GM12878 (cell line): ENCODE results near the gene CCDC88C. TPM values are rescaled to one million over a fixed set of nuclear protein-coding genes. Genes with fewer than 3 reads are reported as not detected.

Experiments used
- ATAC-seq: fragments of 200-7000 bp; cut with Tn5 transposase; 3 replicates; pipeline ENCODE4 v1.9.1; 2020; ENCODE audit warnings: mild to moderate bottlenecking, moderate library complexity
- BruUV-seq: library from RNA; stranded (reverse); fragments of 400-500 nt; replicated peaks from 2 replicates; lab custom pipeline; 2021; lab: Mats Ljungman, UMichigan
- CTCF ChIA-PET: fragments of 300-600 bp; sonication (Branson Sonifier 250); formaldehyde crosslinking; extraction: SDS; loops from one replicate; lab custom pipeline; 2021; ENCODE audit warnings: inconsistent platforms; lab: Yijun Ruan, JAX
- POLR2A ChIA-PET: fragments of 350-600 bp; formaldehyde crosslinking; extraction: SDS; loops from one replicate; lab custom pipeline; 2021; ENCODE audit warnings: inconsistent platforms; lab: Charles Lee
- RAD21 ChIA-PET: fragments of 300-600 bp; sonication (Branson Sonifier 250); formaldehyde crosslinking; loops from one replicate; lab custom pipeline; 2023; ENCODE audit warnings: antibody characterized with exemption; ENCODE audit not compliant: unreplicated experiment; lab: Charles Lee
- SMC1A ChIA-PET: fragments of 300-600 bp; sonication (Branson Sonifier 250); formaldehyde crosslinking; loops from one replicate; lab custom pipeline; 2023; ENCODE audit not compliant: unreplicated experiment, uncharacterized antibody; lab: Charles Lee
- DNase-seq: peaks from one replicate; pipeline ENCODE4 v3.0.0-alpha.2; 2011; ENCODE audit warnings: low read depth, low spot score
- FAIRE-seq: peaks from 3 replicates; lab custom pipeline; 2011; peaks lifted over from hg19 to GRCh38; lab: Jason Lieb, UNC
- H2AFZ ChIP-seq: 2 replicates; pipeline ENCODE4 v1.6.0; 2011; ENCODE audit warnings: low read depth, low read length, control low read depth; ENCODE audit not compliant: control insufficient read depth
- H3K27ac ChIP-seq: 2 replicates; pipeline ENCODE4 v1.5.1; 2011; ENCODE audit warnings: control low read depth; ENCODE audit not compliant: control insufficient read depth, insufficient read depth
- H3K27me3 ChIP-seq, 2 experiments: replicated peaks in 1 of 2; 2 replicates each; pipeline versions ENCODE4 v1.6.0 to v1.6.1; 2011; ENCODE audit warnings: low read length in 1 of 2; ENCODE audit not compliant: control insufficient read depth in 2 of 2, insufficient read depth in 2 of 2
- H3K36me3 ChIP-seq, 2 experiments: 2 replicates each; pipeline ENCODE4 v1.5.1; 2011; ENCODE audit warnings: low read length in 1 of 2; ENCODE audit not compliant: control insufficient read depth in 2 of 2, insufficient read depth in 2 of 2
- H3K4me1 ChIP-seq: 2 replicates; pipeline ENCODE4 v1.6.1; 2011; ENCODE audit warnings: mild to moderate bottlenecking, low read length, moderate library complexity, mixed read lengths; ENCODE audit not compliant: control insufficient read depth, insufficient read depth
- H3K4me2 ChIP-seq: 2 replicates; pipeline ENCODE4 v1.6.0; 2011; ENCODE audit warnings: control low read depth; ENCODE audit not compliant: control insufficient read depth, insufficient read depth
- H3K4me3 ChIP-seq: fragments of 200-600 bp; sonication (generic); 2 replicates; pipeline ENCODE4 v1.5.1; 2016
- H3K79me2 ChIP-seq: 2 replicates; pipeline ENCODE4 v1.6.0; 2011; ENCODE audit warnings: low read length; ENCODE audit not compliant: control insufficient read depth, insufficient read depth
- H3K9ac ChIP-seq: 2 replicates; pipeline ENCODE4 v1.8.0; 2011; ENCODE audit warnings: low read length, control low read depth, mixed read lengths; ENCODE audit not compliant: control insufficient read depth, insufficient read depth
- H3K9me3 ChIP-seq: replicated peaks from 3 replicates; pipeline ENCODE4 v1.5.1; 2011; ENCODE audit warnings: mild to moderate bottlenecking, low read length; ENCODE audit not compliant: control insufficient read depth, insufficient read depth
- H4K20me1 ChIP-seq: 2 replicates; pipeline ENCODE4 v1.6.0; 2011; ENCODE audit not compliant: control insufficient read depth, insufficient read depth
- BHLHE40 ChIP-seq, 2 experiments: fragments of 450-650 bp in 1 of 2; IDR thresholded peaks; 2 replicates each; pipeline ENCODE4 v1.6.1; 2011 to 2017; ENCODE audit warnings: low read depth in 2 of 2, borderline replicate concordance in 1 of 2, improper control_type of control experiment in 1 of 2, low read length in 1 of 2, mild to moderate bottlenecking in 1 of 2
- CBX3 ChIP-seq: fragments of 200-600 bp; sonication (generic); IDR thresholded peaks from 2 replicates; pipeline ENCODE4 v1.6.1; 2016; ENCODE audit warnings: low read depth, borderline replicate concordance
- GATAD2B ChIP-seq: fragments of 450-650 bp; conservative IDR thresholded peaks from 2 replicates; pipeline ENCODE4 v1.6.1; 2017; ENCODE audit warnings: low read depth, mild to moderate bottlenecking, moderate library complexity
- JUNB ChIP-seq: IDR thresholded peaks from 2 replicates; pipeline ENCODE4 v1.6.1; 2016; ENCODE audit warnings: antibody characterized with exemption, mild to moderate bottlenecking
- KDM1A ChIP-seq: fragments of 200-600 bp; sonication (generic); IDR thresholded peaks from 2 replicates; pipeline ENCODE4 v1.6.1; 2016; ENCODE audit warnings: borderline replicate concordance
- MXI1 ChIP-seq: fragments of 150-350 bp; IDR thresholded peaks from 2 replicates; pipeline ENCODE4 v1.6.1; 2011; ENCODE audit warnings: low read depth, mild to moderate bottlenecking, inconsistent platforms, low read length, improper control_type of control experiment
- MYB ChIP-seq: fragments of 150-350 bp; IDR thresholded peaks from 2 replicates; pipeline ENCODE4 v1.6.1; 2014; ENCODE audit warnings: mild to moderate bottlenecking, low read depth, low read length, borderline replicate concordance
- NFIC ChIP-seq: IDR thresholded peaks from 2 replicates; pipeline ENCODE4 v1.6.1; 2012; ENCODE audit warnings: low read depth, mild to moderate bottlenecking, inconsistent platforms, low read length, moderate library complexity
- NFXL1 ChIP-seq: fragments of 450-650 bp; IDR thresholded peaks from 2 replicates; pipeline ENCODE4 v1.6.1; 2017; ENCODE audit warnings: antibody characterized with exemption, mild to moderate bottlenecking, borderline replicate concordance
- NFYA ChIP-seq: IDR thresholded peaks from 2 replicates; pipeline ENCODE4 v1.6.1; 2011; ENCODE audit warnings: low read depth, mild to moderate bottlenecking, low read length, improper control_type of control experiment, borderline replicate concordance
- NR2C1 ChIP-seq: fragments of 450-650 bp; IDR thresholded peaks from 2 replicates; pipeline ENCODE4 v1.6.1; 2017; ENCODE audit warnings: antibody characterized with exemption, mild to moderate bottlenecking, moderate library complexity
- TAF1 ChIP-seq: IDR thresholded peaks from 2 replicates; pipeline ENCODE4 v1.6.1; 2011; ENCODE audit warnings: mild to moderate bottlenecking, low read depth, low read length, borderline replicate concordance
- ZNF24 ChIP-seq: fragments of 450-650 bp; IDR thresholded peaks from 2 replicates; pipeline ENCODE4 v1.6.1; 2017; ENCODE audit warnings: antibody characterized with exemption, mild to moderate bottlenecking
- WGBS: methylation state at CpG from one replicate; pipeline ENCODE4 v1.1.6; 2016; ENCODE audit warnings: low lambda C conversion rate; ENCODE audit not compliant: insufficient replicate concordance, insufficient coverage; ENCODE audit errors: missing lambda C conversion rate; 5-methylcytosine and 5-hydroxymethylcytosine counted together
- in situ Hi-C: fragments of 300-500 bp; cut with MboI; formaldehyde crosslinking; loops from 9 replicates; pipeline ENCODE4 v1.14.3; 2018; ENCODE audit warnings: mixed read lengths
- intact Hi-C: fragments of 100-400 bp; cut with micrococcal nuclease; formaldehyde crosslinking; loops from one replicate; pipeline ENCODE4 v1.14.2; 2022; ENCODE audit not compliant: unreplicated experiment
- polyA plus RNA-seq, 11 experiments: library from polyadenylated mRNA; depleted of rRNA in 4 of 11; unstranded in 6 of 11; stranded (reverse) in 5 of 11; fragments of >200 nt; fragmentation: Nextera tagmentation in 4 of 11; fragmentation: Illumina TruSeq in 1 of 11; extraction: Ambion mirVana in 4 of 11; extraction: Trizol in 1 of 11; gene quantifications; 1 replicate in 1 of 11; 2 replicates in 10 of 11; pipeline versions ENCODE4 v1.2.1 to v1.2.3, GENCODE V29; 2011 to 2016; ENCODE audit warnings: inconsistent platforms in 2 of 11, missing spikeins in 2 of 11, low read depth in 1 of 11
- total RNA-seq, 4 experiments: library from RNA; depleted of rRNA in 3 of 4; stranded (reverse); fragments of >200 nt in 3 of 4; fragmentation: Illumina TruSeq in 1 of 4; extraction: Trizol in 1 of 4; gene quantifications; 2 replicates each; pipeline versions ENCODE4 v1.2.1 to v1.2.3, GENCODE V29; 2013 to 2021
- TF ChIP-seq, protein P1 (sequence below): fragments of 150-350 bp; IDR thresholded peaks from 2 replicates; pipeline ENCODE4 v1.6.1; 2016; ENCODE audit warnings: low read depth, low read length

The CCDC88C gene
- total and polyA plus RNA-seq, 10 of the 15 experiments (the other 5 are each of a cell fraction or from before 2014, with no cell fraction given) = 4.0 to 79.6 (median 36.6) TPM

DNA sequence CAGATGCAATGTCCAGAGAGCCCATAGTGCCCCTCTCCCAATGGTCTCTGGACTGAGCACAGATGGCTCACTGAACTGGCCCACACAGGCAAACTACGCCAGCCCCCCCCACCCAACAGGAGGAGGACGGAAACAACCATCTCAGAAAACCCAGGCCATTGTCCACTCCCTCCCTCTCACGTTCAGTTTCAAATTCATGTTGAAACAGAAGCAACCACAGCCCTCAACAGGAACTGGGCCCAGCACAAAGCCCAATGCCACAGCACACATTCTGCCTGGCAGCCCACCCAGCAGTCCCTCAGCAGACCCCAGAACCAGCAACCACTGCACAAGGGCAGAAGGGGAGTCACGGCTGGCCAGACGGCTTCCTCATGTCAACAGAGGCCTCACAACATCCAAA lies 10.6 kb downstream of the CCDC88C start:
- ChIA-PET CTCF (interaction anchor here (1.1 kb wide), 1 partner anchor 230 kb away, joined by 3 read pairs; no protein-coding TSS in a partner anchor), RAD21 (no interaction called here), POLR2A (no interaction called here), SMC1A (no interaction called here)
- no TSS peak for BruUV-seq
- H3K4me1 ChIP-seq = peaks cover 57% of the 10 kb centered on the region
- intact Hi-C loops (no loop called here), in situ Hi-C loops (no loop called here)
- WGBS = 61% methylated on average over 5 of the region's 5 CpGs
- DNase-seq = no peak
- H3K27me3 ChIP-seq = no peaks in the 10 kb centered on the region
- peaks cover 97% of the 10 kb centered on the region for H3K79me2 ChIP-seq
- FAIRE-seq = no peak
- peaks cover 36% of the 10 kb centered on the region in 2 experiments for H3K36me3 ChIP-seq
- peaks cover 19% of the 10 kb centered on the region for H4K20me1 ChIP-seq
- peak overlapping the region; percentile 46 for H3K4me2 ChIP-seq
- peak overlapping the region; percentile 46; the same call in 1 of the 2 replicates for H3K27ac ChIP-seq
- TF ChIP-seq MXI1 (no peak), TAF1 (0 out of 2 replicates have a peak, but pooled peaks have one; percentile 13), CBX3 (no peak), MYB (no peak), KDM1A (no peak), BHLHE40 (IDR thresholded peaks at IDR 0.05; ENCODE audit: borderline replicate concordance in 1 of 2, low read depth in 2 of 2, low read length in 1 of 2) (peak; percentile 51 to 64; a peak in 3 of 4 replicates), JUNB (no peak), NFXL1 (no peak), NFIC (no peak), NFYA (no peak), GATAD2B (no peak), NR2C1 (no peak), ZNF24 (no peak)
- TF ChIP-seq, protein P1, sequence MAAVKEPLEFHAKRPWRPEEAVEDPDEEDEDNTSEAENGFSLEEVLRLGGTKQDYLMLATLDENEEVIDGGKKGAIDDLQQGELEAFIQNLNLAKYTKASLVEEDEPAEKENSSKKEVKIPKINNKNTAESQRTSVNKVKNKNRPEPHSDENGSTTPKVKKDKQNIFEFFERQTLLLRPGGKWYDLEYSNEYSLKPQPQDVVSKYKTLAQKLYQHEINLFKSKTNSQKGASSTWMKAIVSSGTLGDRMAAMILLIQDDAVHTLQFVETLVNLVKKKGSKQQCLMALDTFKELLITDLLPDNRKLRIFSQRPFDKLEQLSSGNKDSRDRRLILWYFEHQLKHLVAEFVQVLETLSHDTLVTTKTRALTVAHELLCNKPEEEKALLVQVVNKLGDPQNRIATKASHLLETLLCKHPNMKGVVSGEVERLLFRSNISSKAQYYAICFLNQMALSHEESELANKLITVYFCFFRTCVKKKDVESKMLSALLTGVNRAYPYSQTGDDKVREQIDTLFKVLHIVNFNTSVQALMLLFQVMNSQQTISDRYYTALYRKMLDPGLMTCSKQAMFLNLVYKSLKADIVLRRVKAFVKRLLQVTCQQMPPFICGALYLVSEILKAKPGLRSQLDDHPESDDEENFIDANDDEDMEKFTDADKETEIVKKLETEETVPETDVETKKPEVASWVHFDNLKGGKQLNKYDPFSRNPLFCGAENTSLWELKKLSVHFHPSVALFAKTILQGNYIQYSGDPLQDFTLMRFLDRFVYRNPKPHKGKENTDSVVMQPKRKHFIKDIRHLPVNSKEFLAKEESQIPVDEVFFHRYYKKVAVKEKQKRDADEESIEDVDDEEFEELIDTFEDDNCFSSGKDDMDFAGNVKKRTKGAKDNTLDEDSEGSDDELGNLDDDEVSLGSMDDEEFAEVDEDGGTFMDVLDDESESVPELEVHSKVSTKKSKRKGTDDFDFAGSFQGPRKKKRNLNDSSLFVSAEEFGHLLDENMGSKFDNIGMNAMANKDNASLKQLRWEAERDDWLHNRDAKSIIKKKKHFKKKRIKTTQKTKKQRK = no peak
- no peak overlapping the region for H2AFZ ChIP-seq
- H3K9ac ChIP-seq = no peak overlapping the region
- no peak overlapping the region for H3K4me3 ChIP-seq
- ATAC-seq = peak; percentile 22
- H3K9me3 ChIP-seq = no peaks in the 10 kb centered on the region
